ENCODE results near the gene CACNA1H.

Gene CACNA1H

GRCh38 chr16:1152651-1153259 lies at the start of gene CACNA1H:
Gene CACNA1H, plus strand, starts transcription at chr16:1153106. Its CDS starts 632 bp downstream, at chr16:1153738.
- no peak for DNase-seq

GRCh38 chr16:1103636-1103980 lies 49.3 kb upstream of the CACNA1H start:
- no peak for DNase-seq

- DNase-seq: no peak
Observed at GRCh38 chr16:1105888-1106620, 46.9 kb upstream of the CACNA1H start.

- DNase-seq: no peak
Observed at GRCh38 chr16:1106659-1107058, 46.2 kb upstream of the CACNA1H start.

- no peak for DNase-seq
Observed at GRCh38 chr16:1107141-1107540, 45.8 kb upstream of the CACNA1H start.

- DNase-seq: no peak
Observed at GRCh38 chr16:1107731-1108130, 45.2 kb upstream of the CACNA1H start.

- no peak for DNase-seq
Observed at GRCh38 chr16:1108299-1109252, 44.3 kb upstream of the CACNA1H start.

GRCh38 chr16:1109648-1110047 lies 43.3 kb upstream of the CACNA1H start:
- no peak for DNase-seq

GRCh38 chr16:1112506-1113184 lies 40.3 kb upstream of the CACNA1H start:
- no peak for DNase-seq

- no peak for DNase-seq
Observed at GRCh38 chr16:1113489-1113888, 39.4 kb upstream of the CACNA1H start.

GRCh38 chr16:1113889-1114526 lies 38.9 kb upstream of the CACNA1H start:
- DNase-seq: no peak

GRCh38 chr16:1116693-1117077 lies 36.2 kb upstream of the CACNA1H start:
- no peak for DNase-seq

- DNase-seq: no peak
Observed at GRCh38 chr16:1117176-1117900, 35.6 kb upstream of the CACNA1H start.

- DNase-seq: no peak
Observed at GRCh38 chr16:1117926-1118325, 35.0 kb upstream of the CACNA1H start.

- no peak for DNase-seq
Observed at GRCh38 chr16:1119129-1119528, 33.8 kb upstream of the CACNA1H start.

- no peak for DNase-seq
Observed at GRCh38 chr16:1119766-1120576, 32.9 kb upstream of the CACNA1H start.

- DNase-seq: no peak
Observed at GRCh38 chr16:1120577-1120941, 32.3 kb upstream of the CACNA1H start.

- no peak for DNase-seq
Observed at GRCh38 chr16:1121009-1121408, 31.9 kb upstream of the CACNA1H start.

GRCh38 chr16:1121601-1122397 lies 31.1 kb upstream of the CACNA1H start:
- no peak for DNase-seq

- no peak for DNase-seq
Observed at GRCh38 chr16:1122398-1122765, 30.5 kb upstream of the CACNA1H start.

Measured in NK-92 treated with Interleukin-12 subunit alpha and Interleukin-12 subunit beta, amount 100 ng/mL, for 24 hours (cell line).